GM10266 (cell line): ENCODE data around the gene MDK.

Source experiments
- DNase-seq: peaks from one replicate; pipeline ENCODE4 v3.0.0; 2012; ENCODE audit errors: extremely low spot score
- CTCF ChIP-seq: IDR thresholded peaks from 2 replicates; pipeline ENCODE4 v1.5.1; 2012; ENCODE audit warnings: mild to moderate bottlenecking, low read depth; ENCODE audit not compliant: control insufficient read depth, insufficient read depth; ENCODE audit errors: missing control alignments

The MDK gene

GRCh38 chr11:46421257-46421880 is 39.9 kb downstream of the MDK start:
- TF ChIP-seq CTCF, result no peak
- no peak for DNase-seq

- no peak for DNase-seq
- TF ChIP-seq CTCF, result no peak
Measured at GRCh38 chr11:46422588-46422987, 41.1 kb downstream of the MDK start.

GRCh38 chr11:46426233-46426991 is 44.9 kb downstream of the MDK start:
- DNase-seq, result no peak

GRCh38 chr11:46427364-46427763 is 45.9 kb downstream of the MDK start:
- no peak for DNase-seq
- no peak for TF ChIP-seq CTCF

More at GRCh38 chr11:46426233-46426991, 44.9 kb downstream of the MDK start:
- no peak for TF ChIP-seq CTCF

- no peak for DNase-seq
- no peak for TF ChIP-seq CTCF
Measured at GRCh38 chr11:46429717-46430116, 48.2 kb downstream of the MDK start.

- DNase-seq, result no peak
- no peak for TF ChIP-seq CTCF
Measured at GRCh38 chr11:46431211-46431610, 49.7 kb downstream of the MDK start.
